DMS153 (cell line): ENCODE measurements around the gene PEAK3.

Experiments
- DNase-seq: peaks from one replicate; lab custom pipeline; 2025; lab: John Stamatoyannopoulos, UW

Gene PEAK3

DNA sequence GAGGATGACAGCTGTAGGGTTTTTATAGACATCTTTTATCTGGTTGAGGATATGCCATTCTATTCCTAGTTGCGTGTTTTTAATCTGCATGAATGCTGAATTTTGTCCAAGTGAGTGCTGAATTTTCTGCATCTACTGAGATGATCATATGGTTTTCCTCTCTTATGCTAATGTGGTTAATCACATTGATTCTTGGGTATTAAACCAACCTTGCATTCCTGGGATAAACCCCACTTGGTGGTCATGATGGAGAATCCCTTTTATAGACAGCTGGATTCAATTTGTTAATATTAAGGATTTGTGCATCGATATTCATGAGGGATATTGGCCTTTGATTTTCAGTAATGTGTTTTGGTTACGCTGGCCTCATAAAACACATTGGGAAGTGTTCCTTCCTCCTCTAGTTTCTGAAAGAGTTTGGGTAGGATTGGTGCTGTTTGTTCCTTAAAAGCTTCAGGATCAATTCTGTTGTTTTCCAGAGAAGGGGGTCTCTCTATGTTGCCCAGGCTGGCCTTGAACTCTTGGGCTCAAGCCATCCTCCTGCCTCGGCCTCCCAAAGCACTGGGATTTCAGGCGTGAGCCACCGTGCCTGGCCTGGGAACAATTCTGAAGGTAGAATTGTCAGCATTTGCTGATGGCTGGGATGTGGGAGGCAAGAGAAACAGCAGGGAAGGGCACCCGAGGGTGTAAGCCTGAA is 33.3 kb upstream of the PEAK3 start:
- DNase-seq, result no peak

DNA sequence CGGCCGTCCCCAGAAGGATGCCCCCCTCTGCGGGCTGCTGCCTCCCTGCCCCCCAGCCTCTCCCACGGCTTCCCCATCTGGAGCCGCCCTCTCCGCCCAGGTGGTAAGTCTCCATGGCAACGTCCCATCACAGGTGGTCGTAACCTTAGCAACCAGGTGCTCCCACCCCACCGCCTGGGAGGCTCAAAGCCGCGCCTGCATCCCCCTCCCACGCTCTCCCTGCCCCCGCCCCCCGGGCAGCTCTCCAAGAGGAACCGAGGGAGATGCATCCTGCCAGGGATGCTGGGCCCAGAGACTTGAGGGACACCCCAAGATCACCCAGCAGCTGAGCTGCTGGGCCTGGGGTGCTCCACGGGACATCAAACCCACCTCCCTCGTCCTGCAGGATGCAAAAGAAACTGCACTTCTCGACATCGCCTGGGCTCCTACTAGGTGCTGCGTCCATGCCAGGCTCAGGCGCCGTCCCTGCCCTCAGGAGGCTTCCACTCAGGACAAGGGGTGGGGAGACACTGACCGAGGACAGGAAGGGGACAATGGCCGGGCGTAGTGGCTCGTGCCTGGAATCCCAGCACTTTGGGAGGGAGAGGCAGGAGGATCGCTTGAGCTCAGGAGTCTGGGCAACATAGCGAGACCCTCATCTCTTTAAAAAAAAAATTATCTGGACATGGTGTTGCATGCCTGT is 31.0 kb upstream of the PEAK3 start:
- DNase-seq, result no peak

DNA sequence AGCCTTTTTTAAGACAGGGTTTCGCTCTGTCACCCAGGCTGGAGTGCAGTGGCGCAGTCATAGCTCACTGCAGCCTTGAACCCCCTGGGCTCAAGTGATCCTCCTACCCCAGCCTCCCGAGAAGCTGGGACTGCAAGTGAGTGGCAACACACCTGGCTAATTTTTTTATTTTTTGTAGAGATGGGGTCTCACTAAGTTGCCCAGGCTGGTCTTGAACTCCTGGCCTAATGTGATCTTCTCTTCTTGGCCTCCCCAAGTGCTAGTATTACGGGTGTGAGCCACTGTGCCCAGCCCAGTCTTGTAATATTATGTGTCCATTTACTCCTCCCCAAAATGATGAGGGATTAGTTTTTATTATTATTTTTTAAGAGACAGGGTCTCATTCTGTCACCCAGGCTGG is 29.1 kb upstream of the PEAK3 start:
- no peak for DNase-seq

DNA sequence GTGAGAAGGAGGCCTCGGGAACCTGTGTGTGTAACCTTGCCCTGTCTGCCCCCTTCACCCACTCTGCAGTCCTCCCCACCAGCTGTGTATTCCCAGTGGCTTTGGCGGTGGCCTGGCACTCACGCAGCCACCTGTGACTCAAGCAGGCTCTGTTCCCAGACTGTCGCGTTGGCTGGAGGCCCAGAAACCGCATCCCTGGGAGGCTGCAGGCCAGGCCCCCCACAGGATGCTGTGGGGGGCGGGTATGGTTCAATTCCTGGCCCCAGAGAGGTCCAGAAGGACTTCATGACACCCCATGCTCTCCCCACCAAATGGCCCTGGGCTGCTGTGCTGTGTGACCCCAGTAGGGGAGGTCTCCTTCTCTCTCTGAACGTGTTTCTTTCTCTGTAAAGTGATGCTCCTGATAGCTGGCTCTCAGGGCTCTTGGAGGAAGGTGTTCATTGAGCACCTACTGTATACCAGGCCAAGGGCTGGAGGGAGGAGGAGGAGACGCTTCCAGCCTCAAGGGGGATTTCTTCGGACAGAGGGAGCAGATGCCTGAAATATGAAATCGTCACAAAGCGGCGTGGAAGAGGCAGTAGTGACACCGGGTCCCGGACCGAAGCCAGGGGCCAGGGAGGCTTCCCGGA is 27.9 kb upstream of the PEAK3 start:
- DNase-seq, result no peak

DNA sequence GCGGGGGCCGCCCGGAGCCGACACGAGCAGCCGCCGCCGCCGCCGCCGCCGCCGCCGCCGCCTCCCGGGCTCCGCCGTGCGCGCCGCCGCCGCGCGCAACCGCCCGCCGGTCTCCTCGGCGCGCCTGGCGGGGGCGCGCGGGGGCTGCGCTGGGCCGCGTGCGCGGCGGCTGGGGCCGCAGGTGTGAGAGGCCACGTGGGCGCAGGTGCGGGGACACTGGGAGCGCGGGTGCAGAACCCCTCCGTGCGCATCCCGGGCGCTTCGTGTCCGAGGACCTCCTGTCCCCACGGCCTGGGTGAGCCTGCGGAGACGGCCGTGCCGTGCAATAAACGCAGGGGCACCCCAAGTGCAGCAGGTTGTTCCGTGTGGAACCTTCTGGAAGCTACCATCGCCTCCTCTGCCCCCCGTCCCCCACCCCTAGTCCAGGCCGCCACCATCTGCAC is 26.2 kb upstream of the PEAK3 start, which contains the start of gene LINGO3:
Gene LINGO3 (minus strand): TSS at position 41 of the 443 bp plus-strand sequence. CDS start 16,378 bp downstream, outside the sequence.
- DNase-seq, result no peak

DNA sequence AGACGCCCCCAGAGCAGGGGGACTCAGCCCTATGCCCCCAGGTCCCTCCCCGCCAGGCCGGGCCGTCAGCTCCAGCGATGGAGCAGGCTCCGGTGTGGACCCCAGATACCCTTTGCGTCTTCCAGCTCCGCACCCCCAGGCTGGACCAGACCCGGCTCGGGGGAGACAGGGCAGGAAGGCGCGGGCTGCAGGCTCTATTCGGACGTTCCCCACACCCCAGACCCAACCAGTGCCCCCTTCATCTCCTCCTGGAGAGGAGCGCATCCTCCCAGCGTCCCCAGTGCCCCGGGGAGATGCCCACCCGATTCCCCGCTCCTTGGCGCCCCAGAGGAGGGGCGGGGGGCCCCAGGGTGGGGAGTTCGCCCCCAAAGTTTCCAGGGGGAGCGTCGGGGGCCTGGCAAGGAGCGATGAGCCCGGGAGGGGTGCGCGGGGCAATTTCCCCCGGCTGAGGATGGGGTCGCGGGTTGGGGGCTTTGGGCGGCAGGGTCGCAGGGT is 25.6 kb upstream of the PEAK3 start:
- DNase-seq, result no peak

DNA sequence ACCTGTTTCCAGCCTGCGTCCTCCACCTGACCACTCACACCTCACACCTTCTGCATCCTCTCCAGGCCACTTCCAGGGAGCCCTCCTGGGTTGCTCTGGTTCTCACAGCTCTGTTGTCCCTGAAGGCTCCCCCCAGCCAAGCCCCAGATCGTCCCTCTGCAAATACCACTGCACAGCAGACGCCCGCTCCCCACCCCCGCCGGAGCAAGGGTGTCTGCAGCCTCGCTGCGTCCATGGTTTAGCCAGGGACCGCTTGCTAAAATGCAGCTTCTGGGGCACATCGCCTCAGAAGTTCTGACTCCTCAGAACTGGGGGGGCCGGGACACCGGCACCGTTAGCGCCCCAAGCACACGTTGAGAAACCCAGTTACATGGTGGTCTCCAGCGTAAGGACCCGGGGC is 25.0 kb upstream of the PEAK3 start:
- no peak for DNase-seq

DNA sequence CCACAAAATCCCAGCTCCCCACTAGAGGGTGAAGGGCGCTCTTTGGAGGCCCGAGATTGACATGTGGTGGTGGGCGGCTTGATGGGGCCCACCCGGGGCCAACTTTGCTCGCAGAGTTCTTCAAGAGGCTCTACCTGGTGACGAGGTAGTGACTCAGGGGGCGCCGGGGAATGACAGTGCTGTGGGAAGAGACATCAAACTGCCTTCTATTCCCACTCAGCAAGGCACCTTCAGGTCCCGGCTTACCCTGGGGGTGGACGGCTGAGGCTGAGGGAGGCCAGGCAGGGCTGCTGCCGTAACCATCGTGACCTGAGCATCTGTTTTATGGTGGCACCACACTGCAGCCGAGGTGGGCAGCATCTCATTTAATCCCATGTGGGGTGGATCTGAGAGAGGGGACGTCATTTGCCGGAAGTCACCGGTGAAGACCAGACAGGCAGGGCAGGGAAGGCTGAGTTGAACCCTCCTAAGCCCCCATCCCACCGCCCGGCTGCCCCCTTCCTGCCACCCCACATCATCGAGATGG is 24.4 kb upstream of the PEAK3 start:
- DNase-seq, result no peak

DNA sequence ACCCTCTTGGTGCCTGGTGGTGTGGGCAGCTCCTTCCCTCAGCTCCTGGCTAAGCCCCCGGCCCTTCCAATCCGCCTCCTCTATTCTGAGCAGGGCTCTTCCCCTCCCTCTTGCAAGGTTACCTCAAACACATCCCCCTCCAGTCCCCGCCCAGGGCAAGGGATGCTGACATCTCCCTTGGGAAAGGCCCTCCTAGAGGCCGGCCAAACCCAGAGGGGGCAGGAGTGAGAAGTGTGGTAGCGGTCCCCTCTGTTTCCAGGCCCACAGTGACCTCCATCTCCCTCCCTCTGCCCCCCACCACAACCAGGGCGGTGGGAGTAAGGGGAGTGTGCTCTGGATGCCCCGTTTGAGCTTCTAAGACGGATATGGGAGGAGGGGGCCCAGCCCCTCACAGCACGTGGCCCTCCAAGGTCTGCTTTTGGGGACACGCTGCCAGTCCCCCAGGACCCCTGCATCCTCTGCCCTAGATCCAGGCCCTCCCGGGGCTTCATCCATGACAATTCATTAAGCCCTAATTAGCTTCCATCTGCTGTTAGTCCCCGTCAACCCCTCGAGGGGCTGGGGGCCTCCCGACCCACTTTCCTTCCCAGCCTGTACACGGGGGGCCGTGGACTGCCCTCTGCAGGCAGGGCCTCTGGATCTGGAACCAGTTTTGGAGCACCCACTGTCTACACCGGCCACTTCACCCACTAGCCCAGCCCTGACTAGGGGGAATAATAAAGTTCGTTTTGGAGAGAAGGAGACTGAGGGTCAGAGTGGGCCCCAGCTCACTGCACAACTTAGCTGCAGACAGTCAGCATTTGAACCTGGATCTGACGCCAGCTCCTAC is 23.7 kb upstream of the PEAK3 start:
- no peak for DNase-seq

DNA sequence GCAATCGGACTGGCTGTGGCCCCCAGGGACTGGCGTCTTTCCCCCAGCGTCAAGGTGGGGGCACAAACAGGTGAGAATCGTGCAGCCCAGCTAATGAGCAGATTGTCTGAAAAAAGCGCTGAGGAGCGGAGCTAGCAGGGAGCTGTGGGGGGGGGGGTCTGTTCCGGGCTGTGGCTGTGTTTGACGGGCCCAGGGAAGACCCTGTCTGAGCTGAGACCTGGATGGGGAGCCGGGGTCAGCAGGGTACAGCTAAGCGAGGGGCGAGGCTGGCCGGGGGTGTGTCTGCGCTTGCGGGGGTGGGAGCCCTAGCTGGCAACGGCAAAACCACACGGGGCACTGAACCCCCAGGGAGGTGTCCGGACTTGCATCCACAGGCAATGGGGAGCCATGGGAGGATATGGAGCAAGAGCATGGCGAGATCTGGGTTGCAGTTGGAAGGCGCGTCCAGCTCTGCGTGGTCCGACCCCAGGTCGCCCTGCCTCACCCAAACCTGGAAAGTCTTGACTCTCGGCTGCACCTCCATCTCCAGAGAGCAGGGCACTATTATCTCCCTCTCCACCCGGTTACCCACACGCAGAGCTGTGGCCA is 21.3 kb upstream of the PEAK3 start:
- no peak for DNase-seq

DNA sequence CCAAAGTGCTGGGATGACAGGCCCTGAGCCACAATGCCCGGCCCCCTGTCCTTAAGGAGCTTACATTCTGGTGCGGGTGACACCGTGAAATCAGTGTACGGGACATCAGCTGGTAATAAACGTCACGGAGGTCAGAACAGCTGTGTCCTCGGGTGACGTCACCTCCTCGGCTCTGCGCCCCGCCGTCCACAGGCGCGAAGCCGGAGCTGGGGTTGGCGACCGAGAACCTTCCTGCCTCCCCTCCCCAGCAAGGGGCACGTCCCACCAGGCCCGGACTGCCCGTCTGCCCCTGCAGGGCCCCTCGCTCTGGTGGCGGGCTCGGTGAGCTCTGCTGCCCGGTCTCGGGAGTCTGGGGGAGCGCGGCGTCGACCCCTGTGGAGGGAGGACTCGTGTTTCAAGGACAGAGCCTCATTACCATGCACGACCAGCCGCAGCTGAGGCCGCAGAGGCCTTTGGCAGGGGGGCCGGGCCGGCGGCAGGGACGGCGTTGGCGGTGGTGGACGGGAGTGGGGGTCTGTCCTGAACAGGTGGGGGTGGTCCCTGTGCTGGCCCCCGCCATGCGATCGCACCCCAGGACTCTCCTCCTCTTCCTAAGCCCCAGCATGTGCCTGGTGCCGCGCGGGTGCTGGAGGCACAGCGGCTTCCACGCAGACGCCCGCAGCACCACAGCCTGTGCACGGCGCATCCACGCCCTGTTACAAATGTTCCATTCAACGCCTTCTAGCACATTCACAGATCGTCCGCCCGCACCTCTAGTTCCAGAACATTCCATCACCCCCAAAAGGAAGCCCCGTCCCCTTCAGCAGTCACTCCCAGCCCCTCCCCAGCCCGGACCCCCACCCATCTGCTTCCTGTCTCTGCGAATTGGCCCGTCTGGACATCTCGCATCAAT is 20.6 kb upstream of the PEAK3 start:
- no peak for DNase-seq

DNA sequence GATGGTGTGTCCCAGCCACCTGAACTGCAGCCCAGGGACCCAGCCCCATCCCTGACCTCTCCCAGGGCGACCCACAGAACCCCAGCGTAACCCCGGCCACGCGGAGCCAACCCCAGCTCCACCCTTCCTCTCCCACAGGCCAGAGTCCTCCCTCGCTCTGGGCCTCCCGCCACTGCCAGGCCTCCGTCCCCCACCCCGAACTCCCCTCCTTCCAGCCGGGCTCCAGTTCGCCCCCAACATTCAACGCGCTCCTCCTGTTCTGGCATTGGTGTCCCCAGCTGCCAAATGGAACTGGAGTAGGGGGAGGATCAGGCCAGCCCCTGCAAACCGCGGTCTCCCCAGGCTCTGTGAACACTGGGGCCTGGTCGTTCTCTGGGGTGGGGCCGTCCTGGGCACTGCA is 18.6 kb upstream of the PEAK3 start:
- DNase-seq, result no peak

DNA sequence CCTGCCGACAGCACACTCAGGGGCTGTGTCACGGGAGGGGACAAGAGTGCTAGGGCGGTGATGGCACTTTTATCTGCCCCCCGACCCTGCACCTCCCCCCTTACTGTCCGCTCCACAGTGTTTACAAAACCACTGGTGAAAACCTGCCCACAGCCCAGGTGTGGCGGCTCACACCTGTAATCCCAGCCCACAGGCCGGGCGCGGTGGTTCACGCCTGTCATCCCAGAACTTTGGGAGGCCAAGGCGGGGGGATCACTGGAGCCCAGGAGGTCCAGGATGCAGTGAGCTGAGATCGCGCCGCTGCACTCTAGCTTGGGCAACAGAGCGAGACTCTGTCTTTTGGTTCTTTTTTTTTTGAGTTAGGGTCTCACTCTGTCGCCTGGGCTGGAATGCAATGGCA is 14.2 kb upstream of the PEAK3 start:
- no peak for DNase-seq

DNA sequence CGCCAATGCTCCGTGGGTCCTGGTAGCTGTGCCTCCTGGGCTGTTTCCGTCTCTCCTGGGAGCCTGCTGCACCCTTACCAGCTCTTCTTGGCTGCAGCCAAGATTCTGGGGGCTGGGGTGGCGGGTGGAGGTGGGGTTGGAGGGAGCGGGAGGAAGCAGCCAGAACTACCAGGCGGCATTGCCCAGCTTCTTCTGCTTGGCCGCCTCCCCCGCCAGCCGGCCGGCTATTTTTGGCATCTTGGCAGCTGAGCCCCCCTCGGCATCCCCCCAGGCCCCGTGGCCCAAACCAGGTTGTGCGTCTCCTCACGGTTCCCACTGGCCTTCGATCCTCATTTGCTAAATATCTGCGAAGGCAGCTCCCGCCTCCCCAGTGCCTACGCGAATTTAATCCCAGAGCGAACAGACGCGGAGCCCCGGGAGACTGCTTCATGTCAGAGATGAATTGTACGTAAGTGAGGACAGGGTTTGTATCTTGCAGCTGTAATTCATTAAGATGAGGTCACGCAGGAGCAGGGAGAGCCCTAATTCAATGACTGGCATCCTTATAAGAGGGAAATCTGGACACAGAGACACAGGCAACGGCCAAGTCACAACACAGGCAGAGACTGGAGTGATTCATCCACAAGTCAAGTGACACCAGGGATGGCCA is 12.8 kb upstream of the PEAK3 start:
- no peak for DNase-seq

DNA sequence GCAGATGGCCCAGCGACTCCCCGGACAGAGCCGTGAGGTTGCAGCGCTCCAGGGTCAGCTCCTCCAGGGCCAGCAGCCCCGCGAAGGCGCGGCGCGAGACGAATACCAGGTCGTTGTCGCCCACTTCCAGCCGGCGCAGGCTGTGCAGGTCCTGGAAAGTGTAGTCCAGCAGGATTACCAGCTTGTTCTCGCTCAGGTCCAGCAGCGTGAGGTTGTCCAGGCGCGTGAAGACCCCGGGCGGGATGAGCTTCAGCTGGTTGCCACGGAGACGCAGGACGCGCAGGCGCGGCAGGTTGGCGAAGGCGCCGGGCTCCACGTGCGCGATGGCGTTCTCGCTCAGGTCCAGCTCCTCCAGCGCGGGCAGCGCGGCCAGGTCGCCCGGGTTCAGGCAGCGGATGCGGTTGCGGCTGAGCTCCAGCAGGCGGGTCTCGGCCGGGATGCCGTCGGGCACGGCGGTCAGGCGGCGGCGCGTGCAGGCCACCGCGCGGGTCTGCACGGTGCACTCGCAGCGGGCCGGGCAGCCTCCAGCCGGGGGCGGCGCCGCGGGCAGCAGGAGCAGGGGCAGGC is 9.3 kb upstream of the PEAK3 start:
- no peak for DNase-seq

DNA sequence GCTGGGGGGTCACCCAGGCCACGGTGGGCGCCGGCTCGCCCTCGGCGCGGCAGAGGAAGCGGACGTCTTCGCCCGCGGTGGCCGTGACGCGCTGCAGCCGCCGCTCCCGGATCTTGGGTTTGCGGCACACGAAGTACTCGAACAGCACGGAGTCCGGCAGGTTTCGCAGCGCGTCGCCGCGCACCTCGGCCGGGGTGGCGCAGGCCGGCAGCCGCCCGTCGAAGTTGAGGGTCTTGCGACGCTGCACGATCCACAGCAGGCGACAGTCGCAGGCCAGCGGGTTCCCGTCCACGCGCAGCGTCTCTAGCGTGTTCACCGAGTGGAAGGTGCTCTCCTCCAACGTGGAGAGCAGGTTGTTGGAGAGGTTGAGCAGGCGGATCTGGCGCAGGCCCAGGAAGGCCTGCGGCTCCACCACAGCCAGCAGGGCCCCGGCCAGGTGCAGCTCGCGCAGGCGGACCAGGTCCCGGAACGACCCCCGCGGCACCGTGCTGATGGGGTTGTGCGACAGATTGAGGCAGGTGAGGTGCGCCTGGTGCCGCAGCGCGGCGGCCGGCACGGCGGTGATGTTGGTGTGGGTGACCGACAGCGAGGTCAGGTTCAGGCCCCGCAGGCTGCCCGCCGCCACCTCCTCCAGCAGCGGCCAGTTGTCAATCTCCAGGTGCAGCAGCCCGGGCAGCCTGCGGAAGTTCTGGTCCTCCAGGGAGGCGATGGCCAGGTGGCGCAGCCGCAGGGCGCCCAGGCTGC is 8.6 kb upstream of the PEAK3 start:
- no peak for DNase-seq

DNA sequence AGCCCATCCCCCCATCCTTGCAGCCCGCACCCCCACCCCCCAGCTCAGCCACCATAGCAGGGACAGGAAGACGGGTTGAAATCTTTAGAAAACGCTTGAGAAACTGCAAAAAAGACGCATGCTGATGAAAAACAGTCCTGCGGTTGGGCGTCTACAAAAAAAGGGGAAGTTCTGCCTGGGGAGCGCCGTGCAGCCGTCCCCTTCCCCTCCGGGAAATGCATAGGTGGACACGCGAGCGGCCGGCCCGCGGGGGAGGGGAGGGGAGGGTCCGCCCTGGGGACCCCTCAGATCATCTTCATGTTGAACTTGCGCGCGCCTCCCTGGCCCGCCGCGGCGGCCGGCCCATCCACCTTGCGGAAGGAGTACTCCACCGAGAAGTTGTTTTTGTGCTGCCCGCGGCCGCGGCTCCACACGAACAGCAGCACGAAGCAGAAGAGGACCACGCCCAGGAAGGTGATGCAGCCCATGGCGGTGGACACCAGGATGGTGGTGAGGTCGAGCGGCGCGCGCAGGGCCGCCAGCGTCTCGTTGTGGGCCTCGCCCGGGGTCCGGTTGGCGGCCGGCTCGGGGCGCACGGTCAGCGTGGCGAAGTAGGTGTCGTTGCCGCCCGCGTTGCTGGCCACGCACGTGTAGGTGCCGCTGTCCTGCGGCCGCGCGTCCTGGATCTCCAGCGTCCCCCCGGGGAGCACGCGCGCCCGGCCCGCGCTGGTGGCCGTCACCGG is 7.9 kb upstream of the PEAK3 start:
- no peak for DNase-seq
